OCI-M1 (cell line): ENCODE data around the gene ELAVL1.
"Not testable (repeated sequence)": the region's sequence is repeated elsewhere in the genome, so short reads cannot be mapped to it uniquely, and the experiment has no call there.

Experiments used
- DNase-seq: peaks from one replicate; lab custom pipeline; 2025; lab: John Stamatoyannopoulos, UW

Gene ELAVL1

GRCh38 chr19:7933411-7933810 is 72.0 kb downstream of the ELAVL1 start:
- no peak for DNase-seq

GRCh38 chr19:7932930-7933300 is 72.5 kb downstream of the ELAVL1 start:
- no peak for DNase-seq

- DNase-seq, result no peak
These were observed 73.0 kb downstream of the ELAVL1 start for GRCh38 chr19:7932276-7932929.

- DNase-seq, result no peak
These were observed 74.0 kb downstream of the ELAVL1 start for GRCh38 chr19:7931221-7932061.

- no peak for DNase-seq
These were observed 74.7 kb downstream of the ELAVL1 start for GRCh38 chr19:7930765-7931164.

- not testable (repeated sequence) for DNase-seq
These were observed 75.4 kb downstream of the ELAVL1 start for GRCh38 chr19:7930030-7930429.

- DNase-seq, result peak; percentile 88
These were observed 76.4 kb downstream of the ELAVL1 start for GRCh38 chr19:7928741-7929701.

GRCh38 chr19:7928334-7928706 is 77.1 kb downstream of the ELAVL1 start:
- DNase-seq, result no peak

GRCh38 chr19:7927605-7928333 is 77.7 kb downstream of the ELAVL1 start:
- DNase-seq, result no peak

GRCh38 chr19:7926727-7927604 is 78.5 kb downstream of the ELAVL1 start:
- no peak for DNase-seq

GRCh38 chr19:7926021-7926726 is 79.3 kb downstream of the ELAVL1 start, which contains the start of gene CTXN1:
CTXN1 (minus strand) TSS chr19:7926135; CDS start chr19:7925538, 597 bp downstream.
- peak; percentile 88 for DNase-seq

- DNase-seq, result peak; percentile 94
These were observed 80.1 kb downstream of the ELAVL1 start for GRCh38 chr19:7925171-7925851.

- DNase-seq, result no peak
These were observed 80.7 kb downstream of the ELAVL1 start for GRCh38 chr19:7924651-7925170.

- no peak for DNase-seq
These were observed 81.2 kb downstream of the ELAVL1 start for GRCh38 chr19:7924241-7924640.

- DNase-seq, result no peak
These were observed 81.9 kb downstream of the ELAVL1 start for GRCh38 chr19:7923295-7924191.

- no peak for DNase-seq
These were observed 82.6 kb downstream of the ELAVL1 start for GRCh38 chr19:7922836-7923195.

GRCh38 chr19:7921967-7922835 is 83.2 kb downstream of the ELAVL1 start:
- DNase-seq, result no peak
